T-helper 1 cell (primary cell): ENCODE data around the gene ALDH4A1.
"Not testable (repeated sequence)": the region's sequence is repeated elsewhere in the genome, so short reads cannot be mapped to it uniquely, and the experiment has no call there.

ENCODE experiments used
- DNase-seq, 5 donors: peaks; one replicate each; pipeline ENCODE4 v3.0.0-alpha.2; 2012 to 2020

The ALDH4A1 gene

DNA sequence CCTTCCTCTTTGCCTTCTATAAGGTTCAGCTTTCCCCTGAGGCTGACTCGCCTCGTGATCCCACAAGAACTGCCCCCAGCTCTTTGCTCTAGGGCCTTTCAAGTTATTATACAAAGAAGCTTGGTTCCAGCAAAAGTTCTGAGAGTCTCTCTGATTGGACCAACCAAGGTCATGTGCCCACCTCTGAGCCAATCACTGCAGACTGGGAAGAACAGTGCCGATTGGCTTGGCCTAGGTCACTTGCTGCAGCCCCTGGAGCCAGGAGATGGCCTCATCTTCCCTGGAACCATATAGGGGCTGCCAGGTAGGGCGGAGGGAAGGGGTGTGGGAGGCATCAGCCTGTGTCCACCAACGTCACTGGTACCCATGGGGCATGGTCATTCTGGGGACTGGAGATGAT, 65.7 kb downstream of the ALDH4A1 start:
- no peak for DNase-seq

DNA sequence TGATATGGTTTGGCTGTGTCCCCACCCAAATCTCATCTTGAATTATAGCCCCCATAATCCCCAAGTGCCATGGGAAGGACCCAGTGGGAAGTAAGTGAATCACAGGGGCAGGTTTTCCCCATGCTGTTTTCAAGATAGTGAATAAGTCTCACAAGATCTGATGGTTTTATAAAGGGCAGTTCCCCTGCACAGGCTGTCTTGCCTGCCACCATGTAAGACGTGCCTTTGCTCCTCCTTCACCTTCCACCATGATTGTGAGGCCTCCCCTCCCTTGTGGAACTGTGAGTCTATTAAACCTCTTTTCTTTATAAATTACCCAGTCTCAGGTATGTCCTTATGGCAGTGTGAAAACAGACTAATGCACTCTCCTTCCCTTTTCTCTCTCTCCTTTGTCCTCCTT, 70.0 kb downstream of the ALDH4A1 start:
- DNase-seq: not testable (repeated sequence)

- DNase-seq: no peak
Measured at GRCh38 chr1:18831656-18832055, 70.7 kb downstream of the ALDH4A1 start.

- DNase-seq: no peak
Measured at GRCh38 chr1:18830596-18830995, 71.8 kb downstream of the ALDH4A1 start.

DNA sequence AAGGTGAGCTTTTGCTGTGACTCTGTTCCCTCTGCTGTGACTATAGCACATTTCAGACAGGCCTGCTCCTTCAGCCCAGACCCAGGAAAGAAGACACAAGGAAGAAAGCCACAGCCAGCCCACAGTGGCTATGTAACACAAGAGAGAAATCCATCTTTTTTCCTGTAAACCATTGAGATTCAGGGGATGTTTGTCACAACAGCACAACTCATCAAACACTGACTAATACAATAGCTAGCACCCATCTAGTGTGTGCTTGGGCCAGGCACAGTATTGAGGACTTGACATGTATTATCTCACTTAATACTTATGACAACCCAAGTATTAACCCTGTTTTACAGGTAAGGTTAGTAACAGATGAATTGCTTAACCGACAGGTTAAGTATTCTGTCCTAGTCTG, 72.7 kb downstream of the ALDH4A1 start:
- no peak for DNase-seq

DNA sequence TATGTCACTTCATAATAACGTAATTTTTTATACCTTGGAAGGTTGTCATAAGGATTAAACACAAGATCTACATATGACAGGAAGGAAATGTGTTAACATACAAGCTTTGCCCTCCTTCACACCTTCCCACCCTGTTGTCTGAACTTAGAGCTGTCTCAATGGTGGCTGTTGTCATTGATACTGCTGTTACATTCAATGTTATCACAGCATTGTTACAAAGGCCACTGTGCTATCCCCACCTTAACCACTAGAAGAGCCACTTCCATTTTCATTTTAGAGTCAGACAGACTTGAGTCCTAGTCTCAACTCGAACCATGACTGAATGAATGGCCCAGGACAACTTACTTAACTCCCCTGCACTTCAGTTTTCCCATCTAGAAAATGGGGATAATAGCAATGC, 74.1 kb downstream of the ALDH4A1 start:
- no peak for DNase-seq

DNA sequence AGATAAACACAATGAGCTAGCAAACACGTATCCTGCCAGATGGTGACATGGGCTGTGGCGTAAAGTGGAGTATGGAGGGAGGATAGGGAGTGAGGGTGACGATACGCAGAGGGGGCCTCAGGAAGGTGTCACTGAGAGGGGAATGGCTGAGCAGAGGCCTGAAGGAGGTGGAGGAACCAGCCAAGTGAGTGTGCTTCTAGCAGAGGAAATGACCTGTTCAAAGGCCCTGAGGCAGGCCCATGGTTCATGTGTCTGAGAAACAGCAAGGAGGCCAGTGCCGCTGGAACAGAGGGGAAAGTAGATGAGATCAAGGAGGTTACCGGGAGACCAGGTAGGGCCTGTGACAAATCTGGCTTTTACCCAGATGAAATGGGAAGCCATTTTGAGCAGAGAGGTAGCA, 78.9 kb downstream of the ALDH4A1 start:
- DNase-seq: no peak
